ENCODE results near the gene TMEM35B.

- TF ChIP-seq CTCF (IDR thresholded peaks at IDR 0.05) (no peak), POLR2A (IDR thresholded peaks at IDR 0.05) (no peak)
These were observed 8.6 kb downstream of the TMEM35B start for GRCh38 chr1:34976384-34977209.

Measured in heart left ventricle (tissue), 13 donors.